Panc1 (cell line): Measurements from ENCODE around the gene CGGBP1. TPM values are rescaled to one million over a fixed set of nuclear protein-coding genes. Genes with fewer than 3 reads are reported as not detected.

Experiments
- ATAC-seq: fragments of 200-7000 bp; cut with Tn5 transposase; 2 replicates; pipeline ENCODE4 v1.9.1; 2020; ENCODE audit warnings: mild to moderate bottlenecking, moderate library complexity
- BruUV-seq: library from RNA; stranded (reverse); fragments of 400-500 nt; replicated peaks from 2 replicates; lab custom pipeline; 2021; lab: Mats Ljungman, UMichigan
- CTCF ChIA-PET: fragments of 300-600 bp; sonication (Branson Sonifier 250); formaldehyde crosslinking; loops from one replicate; lab custom pipeline; 2022; ENCODE audit warnings: antibody characterized with exemption; lab: Charles Lee
- POLR2A ChIA-PET: fragments of 300-600 bp; sonication (Branson Sonifier 250); formaldehyde crosslinking; loops from one replicate; lab custom pipeline; 2022; ENCODE audit warnings: antibody characterized with exemption; lab: Charles Lee
- DNase-seq: peaks from one replicate; pipeline ENCODE4 v3.0.0-alpha.2; 2010; ENCODE audit warnings: low read depth, low spot score
- H3K27ac ChIP-seq: 2 replicates; pipeline ENCODE4 v1.5.1; 2011; ENCODE audit warnings: mild to moderate bottlenecking, low read length, inconsistent platforms
- H3K27me3 ChIP-seq: fragments of 200-500 bp; sonication (Bioruptor generic); 2 replicates; pipeline ENCODE4 v1.6.0; 2014; ENCODE audit warnings: low read length, inconsistent platforms; ENCODE audit not compliant: control insufficient read depth, insufficient read depth
- H3K36me3 ChIP-seq: fragments of 200-500 bp; sonication (Bioruptor generic); 2 replicates; pipeline ENCODE4 v1.5.1; 2014; ENCODE audit warnings: inconsistent platforms, mild to moderate bottlenecking, low read length, moderate library complexity; ENCODE audit not compliant: control insufficient read depth, insufficient read depth
- H3K4me1 ChIP-seq: 2 replicates; pipeline ENCODE4 v1.5.1; 2011; ENCODE audit warnings: inconsistent platforms, mild to moderate bottlenecking, low read length, moderate library complexity; ENCODE audit not compliant: control insufficient read depth, insufficient read depth
- H3K4me3 ChIP-seq, 2 experiments: 2 replicates each; pipeline ENCODE4 v1.5.1; 2011 to 2012; ENCODE audit warnings: low read depth in 2 of 2, low read length in 2 of 2, mild to moderate bottlenecking in 2 of 2, inconsistent platforms in 1 of 2, moderate library complexity in 1 of 2
- H3K9me3 ChIP-seq: fragments of 200-500 bp; sonication (Bioruptor generic); 2 replicates; pipeline ENCODE4 v1.5.1; 2014; ENCODE audit warnings: low read depth, mild to moderate bottlenecking, inconsistent platforms, low read length, moderate library complexity; ENCODE audit not compliant: control insufficient read depth, insufficient read depth
- SIN3A ChIP-seq: IDR thresholded peaks from 2 replicates; pipeline ENCODE4 v1.6.1; 2012; ENCODE audit warnings: low read depth, mild to moderate bottlenecking, low read length, moderate library complexity, borderline replicate concordance; ENCODE audit not compliant: insufficient read depth
- in situ Hi-C: cut with HindIII; loops from 2 replicates; pipeline ENCODE4 v1.10.0; 2016; ENCODE audit warnings: low sequenced_read_pairs, low pct_unique_long_range_greater_than_20kb
- intact Hi-C: fragments of 100-400 bp; cut with micrococcal nuclease; formaldehyde crosslinking; loops from one replicate; pipeline ENCODE4 v1.10.0; 2022; ENCODE audit not compliant: unreplicated experiment
- total RNA-seq: library from RNA; stranded (reverse); gene quantifications from one replicate; pipeline ENCODE4 v1.2.1, GENCODE V29; 2021; ENCODE audit not compliant: unreplicated experiment

Gene CGGBP1
- total RNA-seq, 1 experiment from 2014 or later: 47.2 TPM

- no peaks in the 10 kb centered on the region; the same call in 1 of the 2 replicates for H3K4me1 ChIP-seq
- H3K27me3 ChIP-seq: no peaks in the 10 kb centered on the region
- in situ Hi-C loops: no loop called here
- no peak overlapping the region for H3K4me3 ChIP-seq
- TF ChIP-seq SIN3A: no peak
- POLR2A ChIA-PET: interaction anchor here (0.6 kb wide), 1 partner anchor 22 kb away, joined by 3 read pairs; no protein-coding TSS in a partner anchor
- intact Hi-C loops: loop anchor here (2.0 kb wide), 1 partner anchor 652 kb away; no protein-coding TSS in a partner anchor
- DNase-seq: no peak
- H3K9me3 ChIP-seq: no peaks in the 10 kb centered on the region
- peak overlapping the region; percentile 18; the same call in 1 of the 2 replicates for H3K27ac ChIP-seq
- CTCF ChIA-PET: interaction anchor here (0.8 kb wide), 1 partner anchor 704 kb away, joined by 4 read pairs; no protein-coding TSS in a partner anchor
- H3K36me3 ChIP-seq: no peaks in the 10 kb centered on the region
- no TSS peak for BruUV-seq
- ATAC-seq: no peak
These were observed 56.4 kb downstream of the CGGBP1 start for GRCh38 chr3:88002448-88002847.

Other genes with a start within 250 kb of the CGGBP1 start
- gene ZNF654, start 250 bp upstream of the CGGBP1 start, total RNA-seq: 10.0 TPM
- 14.3 TPM for gene C3orf38, start 91.0 kb upstream of the CGGBP1 start, total RNA-seq